ENCODE data around the gene TMEM255A.
A peak's percentile ranks its signal among the peaks of the same experiment; 100 is the strongest.
"Not testable (repeated sequence)": the region's sequence is repeated elsewhere in the genome, so short reads cannot be mapped to it uniquely, and the experiment has no call there.

The TMEM255A gene

GRCh38 chrX:120310861-120311726 is at the start of gene TMEM255A:
TSS of gene TMEM255A (minus strand) at chrX:120311461. CDS start at chrX:120311309, 152 bp downstream.
- peak; percentile 76 for DNase-seq (ENCODE audit: low read depth, low spot score)

- DNase-seq (ENCODE audit: low read depth, low spot score) = no peak
Observed at GRCh38 chrX:120358737-120359456, 47.6 kb upstream of the TMEM255A start.

- no peak for DNase-seq (ENCODE audit: low read depth, low spot score)
Observed at GRCh38 chrX:120357186-120357585, 45.9 kb upstream of the TMEM255A start.

- no peak for DNase-seq (ENCODE audit: low read depth, low spot score)
Observed at GRCh38 chrX:120356084-120356483, 44.8 kb upstream of the TMEM255A start.

GRCh38 chrX:120350450-120351138 is 39.3 kb upstream of the TMEM255A start:
- DNase-seq (ENCODE audit: low read depth, low spot score) = no peak

- DNase-seq (ENCODE audit: low read depth, low spot score) = not testable (repeated sequence)
Observed at GRCh38 chrX:120344566-120344965, 33.3 kb upstream of the TMEM255A start.

- DNase-seq (ENCODE audit: low read depth, low spot score) = no peak
Observed at GRCh38 chrX:120336899-120337298, 25.6 kb upstream of the TMEM255A start.

GRCh38 chrX:120335289-120335688 is 24.0 kb upstream of the TMEM255A start:
- DNase-seq (ENCODE audit: low read depth, low spot score) = no peak

GRCh38 chrX:120334603-120335002 is 23.3 kb upstream of the TMEM255A start:
- DNase-seq (ENCODE audit: low read depth, low spot score) = no peak

GRCh38 chrX:120334151-120334550 is 22.9 kb upstream of the TMEM255A start:
- no peak for DNase-seq (ENCODE audit: low read depth, low spot score)

GRCh38 chrX:120332394-120332793 is 21.1 kb upstream of the TMEM255A start:
- no peak for DNase-seq (ENCODE audit: low read depth, low spot score)

- no peak for DNase-seq (ENCODE audit: low read depth, low spot score)
Observed at GRCh38 chrX:120331116-120331515, 19.9 kb upstream of the TMEM255A start.

- DNase-seq (ENCODE audit: low read depth, low spot score) = no peak
Observed at GRCh38 chrX:120321520-120322281, 10.4 kb upstream of the TMEM255A start.

- no peak for DNase-seq (ENCODE audit: low read depth, low spot score)
Observed at GRCh38 chrX:120318411-120318810, 7.2 kb upstream of the TMEM255A start.

GRCh38 chrX:120316587-120317283 is 5.5 kb upstream of the TMEM255A start:
- DNase-seq (ENCODE audit: low read depth, low spot score) = no peak

- DNase-seq (ENCODE audit: low read depth, low spot score) = no peak
Observed at GRCh38 chrX:120315776-120316175, 4.5 kb upstream of the TMEM255A start.

GRCh38 chrX:120311727-120312063 is 434 bp upstream of the TMEM255A start:
- no peak for DNase-seq (ENCODE audit: low read depth, low spot score)

- DNase-seq (ENCODE audit: low read depth, low spot score) = peak; percentile 68
Observed at GRCh38 chrX:120309873-120310705, 1.2 kb downstream of the TMEM255A start.

GRCh38 chrX:120308959-120309872 is 2.0 kb downstream of the TMEM255A start:
- DNase-seq (ENCODE audit: low read depth, low spot score) = peak; percentile 93

All from ELF-1 (cell line).